Measurements from ENCODE around the gene SLC23A2.
A peak's percentile ranks its signal among the peaks of the same experiment; 100 is the strongest.

Gene SLC23A2

DNA sequence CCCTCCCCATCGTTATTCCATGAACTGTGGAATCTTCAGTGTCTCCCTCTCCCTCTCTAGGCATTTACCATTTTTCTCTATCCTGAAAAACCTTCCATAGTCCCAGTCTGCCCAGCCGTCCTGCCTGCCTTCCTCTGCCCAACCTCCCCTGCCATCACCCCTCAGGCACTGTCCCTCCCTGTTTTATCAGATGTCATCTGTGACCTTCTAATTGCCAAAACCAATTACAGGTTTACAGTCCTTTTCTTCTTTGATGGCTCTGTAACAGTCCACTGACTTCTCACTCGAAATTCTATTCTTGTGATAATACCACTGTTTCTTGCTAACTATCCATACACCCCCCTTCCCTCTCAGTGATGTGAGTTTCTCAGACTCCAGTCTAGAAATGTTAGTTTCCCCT lies 2.3 kb upstream of the SLC23A2 start:
- H3K36me3 ChIP-seq (ENCODE audit: insufficient read depth, insufficient read length, low read length), result no peaks in the 10 kb centered on the region
- H3K9me3 ChIP-seq (ENCODE audit: insufficient read depth, low read length), result no peaks in the 10 kb centered on the region
- peaks cover 4% of the 10 kb centered on the region for H3K4me1 ChIP-seq (ENCODE audit: insufficient read depth, insufficient read length)
- TF ChIP-seq SUZ12 (IDR thresholded peaks at IDR 0.05; ENCODE audit: extremely low read depth, insufficient read depth, insufficient read length), result no peak
- H3K9ac ChIP-seq (ENCODE audit: insufficient read length, low read depth), result no peak overlapping the region
- peak; percentile 22 for DNase-seq (ENCODE audit: low read depth, low spot score)
- H3K4me3 ChIP-seq (ENCODE audit: insufficient read length, low read depth), result no peak overlapping the region
- peaks cover 33% of the 10 kb centered on the region for H3K27me3 ChIP-seq (ENCODE audit: insufficient read depth, insufficient read length)

DNA sequence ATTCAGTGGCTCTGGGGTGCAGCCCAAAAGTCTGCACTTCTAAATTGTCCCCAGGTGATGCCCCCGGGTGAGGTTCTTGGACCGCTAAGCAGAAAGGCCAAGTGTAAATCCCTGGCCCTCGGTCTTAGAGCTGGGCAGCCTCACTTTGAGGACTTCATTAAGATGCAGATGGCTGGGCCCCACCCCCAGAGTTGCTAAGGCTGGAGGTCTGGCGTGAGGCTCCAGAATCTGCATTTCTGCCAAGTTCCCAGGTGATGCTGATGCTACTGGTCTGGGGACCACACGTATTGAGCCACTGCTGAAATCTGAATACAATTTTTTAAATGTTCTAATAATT lies 735 bp upstream of the SLC23A2 start:
- Histone ChIP-seq H3K4me3 (ENCODE audit: insufficient read length, low read depth) (peak overlapping the region; percentile 58), H3K27me3 (ENCODE audit: insufficient read depth, insufficient read length) (peaks cover 33% of the 10 kb centered on the region), H3K9me3 (ENCODE audit: insufficient read depth, low read length) (no peaks in the 10 kb centered on the region), H3K36me3 (ENCODE audit: insufficient read depth, insufficient read length, low read length) (no peaks in the 10 kb centered on the region), H3K4me1 (ENCODE audit: insufficient read depth, insufficient read length) (peaks cover 5% of the 10 kb centered on the region), H3K9ac (ENCODE audit: insufficient read length, low read depth) (no peak overlapping the region)
- peak; percentile 68 for DNase-seq (ENCODE audit: low read depth, low spot score)
- TF ChIP-seq YY1 (IDR thresholded peaks at IDR 0.05; ENCODE audit: insufficient read depth, insufficient read length) (no peak), SUZ12 (IDR thresholded peaks at IDR 0.05; ENCODE audit: extremely low read depth, insufficient read depth, insufficient read length) (no peak), ZNF274 (IDR thresholded peaks at IDR 0.05; ENCODE audit: low read depth, low read length) (no peak)

DNA sequence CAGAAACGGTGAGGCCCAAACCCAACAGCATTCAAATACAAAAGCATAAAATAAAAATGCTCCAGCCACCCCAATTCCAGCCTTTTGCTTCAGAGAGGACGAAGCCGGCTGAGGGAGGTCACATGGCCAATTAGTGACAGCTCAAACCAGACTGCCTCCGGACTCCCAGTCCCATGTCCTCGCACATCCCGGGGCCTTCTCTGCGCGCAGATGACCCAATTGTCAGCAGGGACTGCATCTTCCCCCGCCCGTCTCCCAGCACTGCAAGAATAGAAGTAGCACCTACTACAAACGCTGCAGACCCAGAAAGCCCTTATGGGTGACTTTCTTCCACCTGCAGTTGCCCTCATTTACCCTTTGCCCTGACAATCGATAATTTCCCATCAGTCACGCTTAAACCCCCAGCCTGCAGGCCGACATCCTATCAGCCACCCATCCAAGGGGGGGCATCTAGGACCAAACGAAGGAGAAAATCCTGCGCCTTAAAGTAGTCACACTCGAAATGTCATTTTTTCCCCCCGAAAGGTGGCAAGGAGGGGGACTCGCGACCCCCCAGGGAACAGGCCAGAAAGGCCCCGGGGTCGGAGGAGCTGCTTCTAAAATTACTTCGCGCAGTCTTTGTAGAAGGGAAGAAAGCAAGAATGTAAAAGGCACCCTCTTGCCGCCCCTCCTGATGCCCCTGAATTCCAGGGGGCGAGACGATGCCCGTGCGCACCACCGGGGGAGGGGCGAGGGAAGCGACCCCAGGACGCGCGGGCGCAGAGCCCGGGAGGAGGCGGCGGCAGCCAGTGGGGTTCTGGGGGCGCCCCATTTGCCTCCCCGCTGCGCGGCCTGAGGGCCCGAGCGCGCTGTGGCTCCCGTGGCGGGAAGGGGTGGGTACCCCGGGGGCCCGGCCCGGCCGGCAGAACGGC lies 792 bp downstream of the SLC23A2 start:
- Histone ChIP-seq H3K4me3 (ENCODE audit: insufficient read length, low read depth) (peak overlapping the region; percentile 53), H3K27me3 (ENCODE audit: insufficient read depth, insufficient read length) (peaks cover 33% of the 10 kb centered on the region), H3K9me3 (ENCODE audit: insufficient read depth, low read length) (no peaks in the 10 kb centered on the region), H3K36me3 (ENCODE audit: insufficient read depth, insufficient read length, low read length) (no peaks in the 10 kb centered on the region), H3K9ac (ENCODE audit: insufficient read length, low read depth) (peak overlapping the region; percentile 50), H3K4me1 (ENCODE audit: insufficient read depth, insufficient read length) (peaks cover 7% of the 10 kb centered on the region)
- no peak for DNase-seq (ENCODE audit: low read depth, low spot score)
- TF ChIP-seq ZNF274 (IDR thresholded peaks at IDR 0.05; ENCODE audit: low read depth, low read length) (no peak), YY1 (IDR thresholded peaks at IDR 0.05; ENCODE audit: insufficient read depth, insufficient read length) (no peak), SUZ12 (IDR thresholded peaks at IDR 0.05; ENCODE audit: extremely low read depth, insufficient read depth, insufficient read length) (no peak)

DNA sequence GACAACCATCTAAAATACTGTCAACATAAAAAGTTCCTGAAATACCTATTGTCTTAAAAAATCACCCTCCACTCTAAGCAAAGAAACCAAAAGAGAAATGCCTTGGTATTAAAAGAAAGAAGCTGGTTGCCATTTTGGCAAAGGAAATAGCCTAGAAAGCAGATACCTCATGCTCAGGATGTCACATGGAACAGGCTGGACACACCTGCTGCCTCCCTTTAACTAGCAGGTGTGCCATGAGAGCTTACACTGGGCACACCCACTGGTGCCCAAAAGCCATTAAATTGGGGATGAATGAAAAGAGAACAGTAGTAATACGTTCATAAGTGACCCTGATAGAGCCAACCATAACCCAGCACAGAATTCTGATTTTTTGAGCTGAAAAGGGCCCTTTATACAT lies 1.5 kb downstream of the SLC23A2 start:
- no peak overlapping the region for H3K9ac ChIP-seq (ENCODE audit: insufficient read length, low read depth)
- peaks cover 33% of the 10 kb centered on the region for H3K27me3 ChIP-seq (ENCODE audit: insufficient read depth, insufficient read length)
- no peak for DNase-seq (ENCODE audit: low read depth, low spot score)
- peaks cover 7% of the 10 kb centered on the region for H3K4me1 ChIP-seq (ENCODE audit: insufficient read depth, insufficient read length)
- no peaks in the 10 kb centered on the region for H3K36me3 ChIP-seq (ENCODE audit: insufficient read depth, insufficient read length, low read length)
- no peak overlapping the region for H3K4me3 ChIP-seq (ENCODE audit: insufficient read length, low read depth)
- no peaks in the 10 kb centered on the region for H3K9me3 ChIP-seq (ENCODE audit: insufficient read depth, low read length)
- TF ChIP-seq SUZ12 (IDR thresholded peaks at IDR 0.05; ENCODE audit: extremely low read depth, insufficient read depth, insufficient read length) (no peak), ZNF274 (IDR thresholded peaks at IDR 0.05; ENCODE audit: low read depth, low read length) (no peak), YY1 (IDR thresholded peaks at IDR 0.05; ENCODE audit: insufficient read depth, insufficient read length) (no peak)

DNA sequence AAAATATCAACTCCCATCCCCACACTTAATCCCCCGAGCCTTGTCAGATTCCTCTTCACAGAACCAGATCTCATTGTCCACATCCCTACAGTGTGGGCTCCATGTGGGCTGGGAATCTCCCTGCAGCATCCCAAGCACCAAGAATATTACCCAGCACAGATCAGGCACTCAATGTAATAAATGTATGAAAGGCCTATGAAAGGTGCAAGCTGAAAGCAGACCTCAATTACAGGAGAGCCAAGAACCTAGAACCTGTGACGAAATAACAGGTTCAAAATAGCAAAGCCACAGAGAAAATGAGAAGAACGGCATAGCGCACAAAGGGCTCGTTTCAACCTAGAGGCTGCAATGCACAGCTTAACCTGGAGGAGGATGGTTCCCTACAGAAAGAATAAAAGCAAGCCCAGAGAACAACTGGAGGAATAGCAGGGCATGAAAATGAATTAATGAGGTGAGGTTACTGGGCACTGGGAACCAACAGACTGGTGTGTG lies 3.1 kb downstream of the SLC23A2 start:
- Histone ChIP-seq H3K9me3 (ENCODE audit: insufficient read depth, low read length) (no peaks in the 10 kb centered on the region), H3K4me3 (ENCODE audit: insufficient read length, low read depth) (no peak overlapping the region), H3K36me3 (ENCODE audit: insufficient read depth, insufficient read length, low read length) (no peaks in the 10 kb centered on the region), H3K4me1 (ENCODE audit: insufficient read depth, insufficient read length) (peaks cover 7% of the 10 kb centered on the region), H3K27me3 (ENCODE audit: insufficient read depth, insufficient read length) (peaks cover 27% of the 10 kb centered on the region), H3K9ac (ENCODE audit: insufficient read length, low read depth) (no peak overlapping the region)
- DNase-seq (ENCODE audit: low read depth, low spot score), result no peak
- TF ChIP-seq YY1 (IDR thresholded peaks at IDR 0.05; ENCODE audit: insufficient read depth, insufficient read length) (no peak), ZNF274 (IDR thresholded peaks at IDR 0.05; ENCODE audit: low read depth, low read length) (no peak), SUZ12 (IDR thresholded peaks at IDR 0.05; ENCODE audit: extremely low read depth, insufficient read depth, insufficient read length) (no peak)

DNA sequence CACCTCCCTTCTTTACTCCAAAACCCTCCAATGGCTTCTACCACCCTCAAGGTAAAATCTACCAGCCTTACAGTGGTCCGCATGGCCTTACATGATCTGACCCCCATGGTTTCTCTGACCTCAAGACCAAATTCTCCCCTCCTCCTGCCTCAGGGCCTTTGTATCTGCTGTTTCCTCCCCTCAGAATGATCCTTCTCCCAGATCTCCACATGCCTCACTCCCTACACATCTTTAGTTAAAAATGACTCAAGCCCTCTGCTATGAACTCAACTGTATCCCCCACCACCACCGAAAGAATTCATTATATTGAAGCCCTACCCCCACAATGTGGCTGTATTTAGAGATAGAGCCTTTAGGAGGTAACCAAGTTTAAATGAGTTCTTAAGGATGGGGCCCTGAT lies 4.1 kb downstream of the SLC23A2 start:
- no peak overlapping the region for H3K4me3 ChIP-seq (ENCODE audit: insufficient read length, low read depth)
- H3K9ac ChIP-seq (ENCODE audit: insufficient read length, low read depth), result no peak overlapping the region
- peaks cover 21% of the 10 kb centered on the region for H3K27me3 ChIP-seq (ENCODE audit: insufficient read depth, insufficient read length)
- H3K36me3 ChIP-seq (ENCODE audit: insufficient read depth, insufficient read length, low read length), result no peaks in the 10 kb centered on the region
- peaks cover 7% of the 10 kb centered on the region for H3K4me1 ChIP-seq (ENCODE audit: insufficient read depth, insufficient read length)
- TF ChIP-seq ZNF274 (IDR thresholded peaks at IDR 0.05; ENCODE audit: low read depth, low read length) (no peak), YY1 (IDR thresholded peaks at IDR 0.05; ENCODE audit: insufficient read depth, insufficient read length) (no peak), SUZ12 (IDR thresholded peaks at IDR 0.05; ENCODE audit: extremely low read depth, insufficient read depth, insufficient read length) (no peak)
- H3K9me3 ChIP-seq (ENCODE audit: insufficient read depth, low read length), result no peaks in the 10 kb centered on the region
- no peak for DNase-seq (ENCODE audit: low read depth, low spot score)

DNA sequence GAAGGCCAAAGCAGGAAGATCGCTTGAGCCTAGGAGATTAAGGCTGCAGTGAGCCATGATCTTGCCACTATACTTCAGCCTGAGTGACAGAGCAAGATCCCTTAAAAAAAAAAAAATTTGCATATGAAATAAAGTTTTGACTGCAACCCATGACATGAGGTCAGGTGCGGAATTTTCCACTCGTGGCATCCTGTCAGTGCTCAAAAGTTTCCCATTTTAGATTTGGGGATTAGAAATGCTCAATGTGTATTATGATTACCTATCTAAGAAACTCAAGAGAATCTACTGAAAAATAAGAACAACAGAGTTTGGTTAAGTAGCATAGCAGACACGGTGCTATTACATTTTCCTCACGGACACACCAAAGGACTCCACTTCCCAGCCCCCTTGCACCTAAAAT lies 11.7 kb downstream of the SLC23A2 start:
- Histone ChIP-seq H3K9me3 (ENCODE audit: insufficient read depth, low read length) (no peaks in the 10 kb centered on the region), H3K4me3 (ENCODE audit: insufficient read length, low read depth) (no peak overlapping the region), H3K36me3 (ENCODE audit: insufficient read depth, insufficient read length, low read length) (no peaks in the 10 kb centered on the region), H3K4me1 (ENCODE audit: insufficient read depth, insufficient read length) (peaks cover 2% of the 10 kb centered on the region), H3K9ac (ENCODE audit: insufficient read length, low read depth) (no peak overlapping the region), H3K27me3 (ENCODE audit: insufficient read depth, insufficient read length) (no peaks in the 10 kb centered on the region)
- no peak for TF ChIP-seq SUZ12 (IDR thresholded peaks at IDR 0.05; ENCODE audit: extremely low read depth, insufficient read depth, insufficient read length)
- no peak for TF ChIP-seq ZNF274 (IDR thresholded peaks at IDR 0.05; ENCODE audit: low read depth, low read length)
- no peak for TF ChIP-seq YY1 (IDR thresholded peaks at IDR 0.05; ENCODE audit: insufficient read depth, insufficient read length)
- DNase-seq (ENCODE audit: low read depth, low spot score), result no peak

Measured in NT2/D1 (cell line).